K562 (cell line): ENCODE results near the gene KRT72. TPM values are rescaled to one million over a fixed set of nuclear protein-coding genes. Genes with fewer than 3 reads are reported as not detected.

ENCODE experiments used
- ATAC-seq: fragments of 200-7000 bp; cut with Tn5 transposase; 3 replicates; pipeline ENCODE4 v1.9.1; 2020; ENCODE audit warnings: moderate library complexity
- BruUV-seq: library from RNA; stranded (reverse); fragments of 400-500 nt; replicated peaks from 2 replicates; lab custom pipeline; 2021; lab: Mats Ljungman, UMichigan
- CTCF ChIA-PET: fragments of 300-600 bp; formaldehyde crosslinking; extraction: SDS; loops from one replicate; lab custom pipeline; 2021; ENCODE audit warnings: low intra/inter-chr PET ratio; lab: Yijun Ruan, JAX
- POLR2A ChIA-PET: fragments of 300-600, 350-650 bp; sonication (Branson Sonifier 250); formaldehyde crosslinking; extraction: SDS; loops from one replicate; lab custom pipeline; 2021; ENCODE audit warnings: antibody characterized with exemption, inconsistent platforms; lab: Yijun Ruan, JAX
- DNase-seq, 4 experiments: peaks; one replicate each; pipeline versions ENCODE4 v3.0.0 to v3.0.0-alpha.2; 2011 to 2018; ENCODE audit warnings: low spot score in 3 of 4, mixed read lengths in 3 of 4; ENCODE audit errors: extremely low read depth in 1 of 4
- FAIRE-seq: peaks from 2 replicates; lab custom pipeline; 2011; peaks lifted over from hg19 to GRCh38; lab: Jason Lieb, UNC
- H2AFZ ChIP-seq: 2 replicates; pipeline ENCODE4 v1.6.0; 2011; ENCODE audit warnings: low read depth, low read length, control low read depth, inconsistent platforms
- H3K27ac ChIP-seq: fragments of 200-600 bp; 3 replicates; pipeline ENCODE4 v1.8.0; 2011; ENCODE audit warnings: low read depth, mild to moderate bottlenecking, control low read depth, inconsistent platforms, low read length, moderate library complexity, mixed read lengths; ENCODE audit errors: extremely low read depth
- H3K27me3 ChIP-seq, 2 experiments: fragments of 300-600 bp in 1 of 2; 2 replicates in 1 of 2; 3 replicates in 1 of 2; pipeline versions ENCODE4 v1.6.0 to v1.8.0; 2011; ENCODE audit warnings: inconsistent platforms in 2 of 2, low read length in 2 of 2, mild to moderate bottlenecking in 1 of 2, mixed read lengths in 1 of 2, moderate library complexity in 1 of 2; ENCODE audit not compliant: control insufficient read depth in 2 of 2, insufficient read depth in 2 of 2
- H3K36me3 ChIP-seq: fragments of 300-600 bp; 3 replicates; pipeline ENCODE4 v1.8.0; 2011; ENCODE audit warnings: mild to moderate bottlenecking, low read length, inconsistent platforms; ENCODE audit not compliant: control insufficient read depth, insufficient read depth
- H3K4me1 ChIP-seq, 2 experiments: fragments of 200-600 bp in 1 of 2; replicated peaks in 1 of 2; 2 replicates in 1 of 2; 3 replicates in 1 of 2; pipeline versions ENCODE4 v1.5.1 to v1.8.0; 2011; ENCODE audit warnings: inconsistent platforms in 2 of 2, low read length in 2 of 2, mild to moderate bottlenecking in 1 of 2, mixed read lengths in 1 of 2, moderate library complexity in 1 of 2; ENCODE audit not compliant: control insufficient read depth in 2 of 2, insufficient read depth in 2 of 2
- H3K4me2 ChIP-seq: 2 replicates; pipeline ENCODE4 v1.6.1; 2011; ENCODE audit warnings: low read length, control low read depth, inconsistent platforms, mixed read lengths; ENCODE audit not compliant: insufficient read depth
- H3K4me3 ChIP-seq: fragments of 200-600 bp; sonication (generic), shearing (Covaris generic); 2 replicates; pipeline ENCODE4 v1.5.1; 2016; ENCODE audit warnings: control low read depth, inconsistent platforms
- H3K79me2 ChIP-seq: fragments of 200-600 bp; 3 replicates; pipeline ENCODE4 v1.8.0; 2011; ENCODE audit warnings: low read length, inconsistent platforms; ENCODE audit not compliant: control insufficient read depth, insufficient read depth
- H3K9ac ChIP-seq, 2 experiments: 2 replicates each; pipeline versions ENCODE4 v1.6.0 to v1.6.1; 2011; ENCODE audit warnings: low read depth in 2 of 2, low read length in 2 of 2, control low read depth in 1 of 2, inconsistent platforms in 1 of 2, mild to moderate bottlenecking in 1 of 2, mixed read lengths in 1 of 2; ENCODE audit not compliant: insufficient read depth in 1 of 2
- H3K9me1 ChIP-seq: one replicate; pipeline ENCODE4 v1.6.0; 2011; ENCODE audit warnings: inconsistent platforms, mild to moderate bottlenecking, low read length, moderate library complexity; ENCODE audit not compliant: control insufficient read depth, insufficient read depth
- H3K9me3 ChIP-seq: replicated peaks from 2 replicates; pipeline ENCODE4 v1.5.1; 2011; ENCODE audit warnings: low read depth, low read length, inconsistent platforms; ENCODE audit not compliant: control insufficient read depth, insufficient read depth
- H4K20me1 ChIP-seq: replicated peaks from 2 replicates; pipeline ENCODE4 v1.6.1; 2011; ENCODE audit warnings: low read length, inconsistent platforms, mixed read lengths; ENCODE audit not compliant: control insufficient read depth, insufficient read depth
- MTA2 ChIP-seq: fragments of 450-650 bp; IDR thresholded peaks from 2 replicates; pipeline ENCODE4 v1.6.1; 2016; ENCODE audit warnings: low read depth
- WGBS: fragments of 100-300 bp; shearing (Covaris generic); methylation state at CpG from one replicate; pipeline ENCODE4 v1.1.6; 2016; ENCODE audit warnings: low coverage, mixed read lengths; ENCODE audit not compliant: insufficient coverage; ENCODE audit errors: missing lambda C conversion rate; 5-methylcytosine and 5-hydroxymethylcytosine counted together
- in situ Hi-C: fragments of 300-500 bp; cut with MboI; formaldehyde crosslinking; loops from 4 replicates; pipeline ENCODE4 v1.15.0; 2018; ENCODE audit warnings: inconsistent platforms, mixed read lengths
- intact Hi-C: fragments of 100-400 bp; cut with micrococcal nuclease; formaldehyde crosslinking; loops from 2 replicates; pipeline ENCODE4 v1.14.2; 2022
- polyA plus RNA-seq, 8 experiments: library from polyadenylated mRNA; depleted of rRNA in 4 of 8; stranded (reverse) in 5 of 8; unstranded in 3 of 8; fragments of >200 nt; fragmentation: Nextera tagmentation in 2 of 8; fragmentation: Illumina TruSeq in 1 of 8; extraction: Ambion mirVana in 2 of 8; extraction: Trizol in 1 of 8; gene quantifications; 2 replicates each; pipeline versions ENCODE4 v1.2.1 to v1.2.3, GENCODE V29; 2011 to 2014; ENCODE audit warnings: inconsistent platforms in 1 of 8, missing spikeins in 1 of 8
- total RNA-seq, 7 experiments: library from RNA; depleted of rRNA in 6 of 7; stranded (reverse); fragments of >200 nt in 6 of 7; fragmentation: Illumina TruSeq in 2 of 7; extraction: Trizol in 2 of 7; gene quantifications; 2 replicates each; pipeline versions ENCODE4 v1.2.1 to v1.2.3, GENCODE V29; 2011 to 2021; ENCODE audit warnings: low replicate concordance in 1 of 7
- TF ChIP-seq, protein P1 (sequence below), 3 experiments: fragments of 200-800 bp in 1 of 3; fragments of 250-450 bp in 1 of 3; fragments of 450-650 bp in 1 of 3; sonication (Bioruptor Pico) in 1 of 3; sonication (Bioruptor generic) in 1 of 3; formaldehyde crosslinking in 1 of 3; IDR thresholded peaks; 2 replicates each; pipeline versions ENCODE4 v1.6.1 to v1.8.0; 2016 to 2022; ENCODE audit warnings: mild to moderate bottlenecking in 2 of 3, missing genetic modification characterization in 2 of 3, missing compliant biosample characterization in 1 of 3, moderate library complexity in 1 of 3

Gene KRT72
- total and polyA plus RNA-seq, 9 of the 15 experiments (the other 6 are each of a cell fraction or from before 2014, with no cell fraction given): not detected

GRCh38 chr12:52629281-52630007, 28.2 kb upstream of the KRT72 start:
- intact Hi-C loops: no loop called here
- no peaks in the 10 kb centered on the region for H3K27me3 ChIP-seq
- no peaks in the 10 kb centered on the region for H3K9me3 ChIP-seq
- DNase-seq (no peak), FAIRE-seq (no peak), ATAC-seq (no peak)
- no peaks in the 10 kb centered on the region for H3K9me1 ChIP-seq
- H4K20me1 ChIP-seq: no peaks in the 10 kb centered on the region
- H3K79me2 ChIP-seq: no peaks in the 10 kb centered on the region
- TF ChIP-seq MTA2: no peak
- TF ChIP-seq, protein P1, sequence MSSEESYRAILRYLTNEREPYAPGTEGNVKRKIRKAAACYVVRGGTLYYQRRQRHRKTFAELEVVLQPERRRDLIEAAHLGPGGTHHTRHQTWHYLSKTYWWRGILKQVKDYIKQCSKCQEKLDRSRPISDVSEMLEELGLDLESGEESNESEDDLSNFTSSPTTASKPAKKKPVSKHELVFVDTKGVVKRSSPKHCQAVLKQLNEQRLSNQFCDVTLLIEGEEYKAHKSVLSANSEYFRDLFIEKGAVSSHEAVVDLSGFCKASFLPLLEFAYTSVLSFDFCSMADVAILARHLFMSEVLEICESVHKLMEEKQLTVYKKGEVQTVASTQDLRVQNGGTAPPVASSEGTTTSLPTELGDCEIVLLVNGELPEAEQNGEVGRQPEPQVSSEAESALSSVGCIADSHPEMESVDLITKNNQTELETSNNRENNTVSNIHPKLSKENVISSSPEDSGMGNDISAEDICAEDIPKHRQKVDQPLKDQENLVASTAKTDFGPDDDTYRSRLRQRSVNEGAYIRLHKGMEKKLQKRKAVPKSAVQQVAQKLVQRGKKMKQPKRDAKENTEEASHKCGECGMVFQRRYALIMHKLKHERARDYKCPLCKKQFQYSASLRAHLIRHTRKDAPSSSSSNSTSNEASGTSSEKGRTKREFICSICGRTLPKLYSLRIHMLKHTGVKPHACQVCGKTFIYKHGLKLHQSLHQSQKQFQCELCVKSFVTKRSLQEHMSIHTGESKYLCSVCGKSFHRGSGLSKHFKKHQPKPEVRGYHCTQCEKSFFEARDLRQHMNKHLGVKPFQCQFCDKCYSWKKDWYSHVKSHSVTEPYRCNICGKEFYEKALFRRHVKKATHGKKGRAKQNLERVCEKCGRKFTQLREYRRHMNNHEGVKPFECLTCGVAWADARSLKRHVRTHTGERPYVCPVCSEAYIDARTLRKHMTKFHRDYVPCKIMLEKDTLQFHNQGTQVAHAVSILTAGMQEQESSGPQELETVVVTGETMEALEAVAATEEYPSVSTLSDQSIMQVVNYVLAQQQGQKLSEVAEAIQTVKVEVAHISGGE (CRISPR knock-in tag; IDR thresholded peaks at IDR 0.05): 0 out of 6 replicates have a peak, but pooled peaks of 1 of the 3 experiments have one; percentile 35
- peak overlapping the region; percentile 35 for H2AFZ ChIP-seq
- H3K27ac ChIP-seq: no peak overlapping the region
- peaks cover 8 to 38% of the 10 kb centered on the region in 2 experiments for H3K4me1 ChIP-seq
- ChIA-PET CTCF (no interaction called here), POLR2A (no interaction called here)
- in situ Hi-C loops: no loop called here
- no peak overlapping the region for H3K4me3 ChIP-seq
- 34% methylated on average over 12 of the region's 12 CpGs for WGBS
- no peaks in the 10 kb centered on the region for H3K36me3 ChIP-seq
- no peak overlapping the region for H3K4me2 ChIP-seq
- no peak overlapping the region for H3K9ac ChIP-seq
- BruUV-seq: no TSS peak
